ENCODE data around the gene SGSH. TPM values are rescaled to one million over a fixed set of nuclear protein-coding genes. Genes with fewer than 3 reads are reported as not detected.
A peak's percentile ranks its signal among the peaks of the same experiment; 100 is the strongest.

SGSH gene
- total RNA-seq, 5 donors from 2014 or later (not counting 1 experiment from before 2014, with no cell fraction given): 133 to 197 (median 155) TPM

- Mint-ChIP-seq H3K27ac (peak overlapping the region; percentile 94), H3K27me3 (no peaks in the 10 kb centered on the region), H3K4me1 (peaks cover 50 to 53% (median 51%) of the 10 kb centered on the region in 3 donors), H3K9me3 (no peaks in the 10 kb centered on the region), H3K4me3 (peak overlapping the region; percentile 86 to 96 (median 94)), H3K36me3 (peaks cover 17% of the 10 kb centered on the region)
- DNase-seq (peak in 33 of 35 experiments; percentile 24 to 70 (median 46)), ATAC-seq (replicated peaks in 1 of 4) (peak in 2 of 4 experiments; percentile 21 to 24)
- WGBS (ENCODE audit: insufficient coverage): 3% methylated on average over 16 of the region's 19 CpGs
- Histone ChIP-seq H3K9me3 (no peaks in the 10 kb centered on the region), H3K4me1 (ENCODE audit: control insufficient read depth in 1 of 2, extremely low read depth in 1 of 2, insufficient read depth in 2 of 2, low read length in 2 of 2) (peaks cover 27 to 83% of the 10 kb centered on the region in 2 experiments), H3K27me3 (replicated peaks in 1 of 2; ENCODE audit: control insufficient read depth in 2 of 2, extremely low read depth in 1 of 2, insufficient read depth in 2 of 2, low read length in 1 of 2) (no peaks in the 10 kb centered on the region), H3K27ac (ENCODE audit: low read length) (peak overlapping the region; percentile 89), H3K4me3 (ENCODE audit: control insufficient read depth in 1 of 2, extremely low read depth in 1 of 2, low read length in 1 of 2) (peak overlapping the region; percentile 79 to 99), H3K36me3 (ENCODE audit: control insufficient read depth in 2 of 2, extremely low read depth in 1 of 2, insufficient read depth in 1 of 2, low read length in 1 of 2) (peaks cover 14 to 32% of the 10 kb centered on the region in 2 donors)
- CTCF ChIA-PET: interaction anchor here (0.6 to 1.2 kb wide), 3 partner anchors 11 to 31 kb away, joined by 3 to 4 read pairs (median 4); no protein-coding TSS in a partner anchor
- POLR2A ChIA-PET: interaction anchor here in 1 of 2 donors (0.6 kb wide), 2 partner anchors 31 to 266 kb away, joined by 3 to 4 read pairs; no protein-coding TSS in a partner anchor
Measured at GRCh38 chr17:80264205-80265075, 44.3 kb upstream of the SGSH start.

- Histone ChIP-seq H3K27me3 (replicated peaks in 1 of 2; ENCODE audit: control insufficient read depth in 2 of 2, extremely low read depth in 1 of 2, insufficient read depth in 2 of 2, low read length in 1 of 2) (no peaks in the 10 kb centered on the region), H3K4me1 (ENCODE audit: control insufficient read depth in 1 of 2, extremely low read depth in 1 of 2, insufficient read depth in 2 of 2, low read length in 2 of 2) (peaks cover 26 to 85% of the 10 kb centered on the region in 2 experiments), H3K9me3 (no peaks in the 10 kb centered on the region), H3K4me3 (ENCODE audit: control insufficient read depth in 1 of 2, extremely low read depth in 1 of 2, low read length in 1 of 2) (peak overlapping the region; percentile 79 to 99), H3K36me3 (ENCODE audit: control insufficient read depth in 2 of 2, extremely low read depth in 1 of 2, insufficient read depth in 1 of 2, low read length in 1 of 2) (peaks cover 8 to 23% of the 10 kb centered on the region in 2 donors), H3K27ac (ENCODE audit: low read length) (peak overlapping the region; percentile 89)
- Mint-ChIP-seq H3K27me3 (no peaks in the 10 kb centered on the region), H3K27ac (peak overlapping the region; percentile 94), H3K9me3 (no peaks in the 10 kb centered on the region), H3K4me3 (peak overlapping the region; percentile 86 to 96 (median 94)), H3K36me3 (peaks cover 17% of the 10 kb centered on the region), H3K4me1 (peaks cover 56 to 62% (median 57%) of the 10 kb centered on the region in 3 donors)
- POLR2A ChIA-PET: no interaction called here
- CTCF ChIA-PET: interaction anchor here in 1 of 2 donors (0.6 kb wide), 1 partner anchor 11 kb away, joined by 3 read pairs; no protein-coding TSS in a partner anchor
- ATAC-seq (replicated peaks in 1 of 4) (peak; percentile 29 to 53 (median 36)), DNase-seq (peak; percentile 63 to 93 (median 77))
- WGBS (ENCODE audit: insufficient coverage): 3% methylated on average over 12 of the region's 19 CpGs
Measured at GRCh38 chr17:80263253-80264204, 43.4 kb upstream of the SGSH start.

DNA sequence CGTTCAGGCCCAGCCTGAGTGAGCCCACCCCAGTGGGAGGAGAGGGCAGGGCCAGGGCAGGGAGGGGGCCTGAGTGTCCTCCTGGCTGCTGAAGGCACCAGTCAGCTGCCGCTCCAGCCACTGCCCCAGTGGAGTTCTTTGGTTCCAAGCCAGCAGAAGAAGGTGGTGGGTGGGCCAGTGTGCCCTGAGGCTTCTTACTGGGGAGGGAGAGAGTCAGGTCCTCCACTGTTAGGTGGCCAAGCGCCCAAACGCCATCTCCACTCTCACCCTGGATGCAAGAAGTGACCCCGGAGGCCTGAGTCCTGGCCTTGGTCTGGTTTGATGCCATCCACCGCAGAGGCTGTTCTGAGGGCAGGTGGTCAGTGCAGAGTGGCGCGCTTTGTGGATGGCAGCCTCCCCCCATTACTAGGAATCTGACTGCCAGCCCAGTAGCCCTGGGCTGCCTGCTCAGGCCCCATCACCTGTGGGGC, 42.7 kb upstream of the SGSH start:
- peaks cover 7 to 16% of the 10 kb centered on the region in 2 donors for H3K36me3 ChIP-seq (ENCODE audit: control insufficient read depth in 2 of 2, extremely low read depth in 1 of 2, insufficient read depth in 1 of 2, low read length in 1 of 2)
- no peaks in the 10 kb centered on the region for H3K9me3 ChIP-seq
- H3K27ac ChIP-seq (ENCODE audit: low read length): peak overlapping the region; percentile 89
- Mint-ChIP-seq H3K4me3 (peak overlapping the region; percentile 86 to 96 (median 94)), H3K36me3 (peaks cover 17% of the 10 kb centered on the region), H3K4me1 (peaks cover 63 to 69% (median 64%) of the 10 kb centered on the region in 3 donors), H3K27me3 (no peaks in the 10 kb centered on the region), H3K27ac (peak overlapping the region; percentile 94), H3K9me3 (no peaks in the 10 kb centered on the region)
- H3K27me3 ChIP-seq (replicated peaks in 1 of 2; ENCODE audit: control insufficient read depth in 2 of 2, extremely low read depth in 1 of 2, insufficient read depth in 2 of 2, low read length in 1 of 2): no peaks in the 10 kb centered on the region
- WGBS (ENCODE audit: insufficient coverage): 84% methylated on average over 6 of the region's 8 CpGs
- POLR2A ChIA-PET: no interaction called here
- ATAC-seq (replicated peaks in 1 of 4) (no peak), DNase-seq (no peak)
- H3K4me3 ChIP-seq (ENCODE audit: control insufficient read depth in 1 of 2, extremely low read depth in 1 of 2, low read length in 1 of 2): peak overlapping the region; percentile 79 to 86
- CTCF ChIA-PET: no interaction called here
- peaks cover 24 to 80% of the 10 kb centered on the region in 2 experiments for H3K4me1 ChIP-seq (ENCODE audit: control insufficient read depth in 1 of 2, extremely low read depth in 1 of 2, insufficient read depth in 2 of 2, low read length in 2 of 2)

GRCh38 chr17:80262291-80262690, 42.2 kb upstream of the SGSH start:
- no peaks in the 10 kb centered on the region for H3K27me3 ChIP-seq (replicated peaks in 1 of 2; ENCODE audit: control insufficient read depth in 2 of 2, extremely low read depth in 1 of 2, insufficient read depth in 2 of 2, low read length in 1 of 2)
- DNase-seq (peak in 1 of 35 experiments; percentile 18), ATAC-seq (replicated peaks in 1 of 4) (no peak)
- peaks cover 24 to 75% of the 10 kb centered on the region in 2 experiments for H3K4me1 ChIP-seq (ENCODE audit: control insufficient read depth in 1 of 2, extremely low read depth in 1 of 2, insufficient read depth in 2 of 2, low read length in 2 of 2)
- peak overlapping the region; percentile 89 for H3K27ac ChIP-seq (ENCODE audit: low read length)
- no peaks in the 10 kb centered on the region for H3K9me3 ChIP-seq
- CTCF ChIA-PET: no interaction called here
- peak overlapping the region; percentile 91 to 94 for H3K27ac Mint-ChIP-seq
- H3K36me3 Mint-ChIP-seq: peaks cover 14% of the 10 kb centered on the region
- WGBS (ENCODE audit: insufficient coverage): 64% methylated on average over 2 of the region's 3 CpGs
- H3K4me3 ChIP-seq (ENCODE audit: control insufficient read depth in 1 of 2, extremely low read depth in 1 of 2, low read length in 1 of 2): peak overlapping the region; percentile 86 to 92
- H3K36me3 ChIP-seq (ENCODE audit: control insufficient read depth in 2 of 2, extremely low read depth in 1 of 2, insufficient read depth in 1 of 2, low read length in 1 of 2): peaks cover 3 to 11% of the 10 kb centered on the region in 2 donors
- H3K9me3 Mint-ChIP-seq: no peaks in the 10 kb centered on the region
- POLR2A ChIA-PET: no interaction called here
- no peaks in the 10 kb centered on the region for H3K27me3 Mint-ChIP-seq
- H3K4me3 Mint-ChIP-seq: peak overlapping the region; percentile 86 to 96 (median 90)
- H3K4me1 Mint-ChIP-seq: peaks cover 59 to 71% (median 61%) of the 10 kb centered on the region in 3 donors

DNA sequence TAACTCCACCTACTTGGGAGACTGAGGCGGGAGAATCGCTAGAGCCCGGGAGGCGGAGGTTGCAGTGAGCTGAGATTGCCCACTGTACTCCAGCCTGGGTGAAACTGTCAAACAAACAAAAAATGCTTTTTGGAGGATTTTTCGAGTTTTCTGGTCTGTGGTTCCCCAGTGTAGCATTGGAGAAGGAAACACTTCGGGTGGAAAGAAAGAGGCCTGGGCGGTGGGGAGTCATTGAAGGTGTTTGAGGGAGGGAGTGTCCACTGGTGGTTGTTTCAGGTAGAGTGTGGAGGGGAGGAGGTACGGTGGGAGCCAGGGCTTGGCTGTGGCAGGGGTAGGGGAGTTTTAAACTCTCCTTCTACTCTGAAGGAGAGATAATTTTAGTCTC, 41.8 kb upstream of the SGSH start:
- Histone ChIP-seq H3K4me3 (ENCODE audit: control insufficient read depth in 1 of 2, extremely low read depth in 1 of 2, low read length in 1 of 2) (peak overlapping the region; percentile 86 to 92), H3K9me3 (no peaks in the 10 kb centered on the region), H3K27ac (ENCODE audit: low read length) (peak overlapping the region; percentile 89), H3K4me1 (ENCODE audit: control insufficient read depth in 1 of 2, extremely low read depth in 1 of 2, insufficient read depth in 2 of 2, low read length in 2 of 2) (peaks cover 24 to 71% of the 10 kb centered on the region in 2 experiments), H3K27me3 (replicated peaks in 1 of 2; ENCODE audit: control insufficient read depth in 2 of 2, extremely low read depth in 1 of 2, insufficient read depth in 2 of 2, low read length in 1 of 2) (no peaks in the 10 kb centered on the region), H3K36me3 (ENCODE audit: control insufficient read depth in 2 of 2, extremely low read depth in 1 of 2, insufficient read depth in 1 of 2, low read length in 1 of 2) (peaks cover 3 to 11% of the 10 kb centered on the region in 2 donors)
- Mint-ChIP-seq H3K4me3 (peak overlapping the region; percentile 86 to 96 (median 90)), H3K4me1 (peaks cover 56 to 69% (median 58%) of the 10 kb centered on the region in 3 donors), H3K27me3 (no peaks in the 10 kb centered on the region), H3K27ac (peak overlapping the region; percentile 91 to 94), H3K36me3 (peaks cover 13% of the 10 kb centered on the region), H3K9me3 (no peaks in the 10 kb centered on the region)
- DNase-seq: peak in 1 of 35 experiments; percentile 23
- WGBS (ENCODE audit: insufficient coverage): 8% methylated on average over 8 of the region's 8 CpGs
- ChIA-PET CTCF (no interaction called here), POLR2A (no interaction called here)
- ATAC-seq (replicated peaks in 1 of 4): no peak

Data from T-cell (primary cell).